Activated T-cell treated with anti-CD3 and anti-CD28 coated beads, Interleukin-2, amount 50 U/mL, for 24 hours (primary cell): ENCODE measurements around the gene CDKN2AIPNL.

Experiments used
- DNase-seq: peaks from one replicate; pipeline ENCODE4 v3.0.0-alpha.2; 2020
- H3K27ac Mint-ChIP-seq: 2 replicates; pipeline ENCODE4 v1.8.0; 2020; ENCODE audit warnings: mild to moderate bottlenecking, mixed read lengths
- H3K27me3 Mint-ChIP-seq: 2 replicates; pipeline ENCODE4 v1.8.0; 2020; ENCODE audit warnings: mixed read lengths
- H3K36me3 Mint-ChIP-seq: 2 replicates; pipeline ENCODE4 v1.8.0; 2020; ENCODE audit warnings: low read depth, mixed read lengths
- H3K4me1 Mint-ChIP-seq: 2 replicates; pipeline ENCODE4 v1.8.0; 2020; ENCODE audit warnings: low read depth, mixed read lengths
- H3K4me3 Mint-ChIP-seq: 2 replicates; pipeline ENCODE4 v1.8.0; 2020; ENCODE audit warnings: mild to moderate bottlenecking, moderate library complexity, mixed read lengths
- H3K9me3 Mint-ChIP-seq: 2 replicates; pipeline ENCODE4 v1.8.0; 2020; ENCODE audit warnings: mixed read lengths

Gene CDKN2AIPNL

GRCh38 chr5:134355681-134356080 lies 56.0 kb downstream of the CDKN2AIPNL start:
- peaks cover 2% of the 10 kb centered on the region for H3K36me3 Mint-ChIP-seq

More at GRCh38 chr5:134355681-134356080, 56.0 kb downstream of the CDKN2AIPNL start:
- no peaks in the 10 kb centered on the region for H3K27me3 Mint-ChIP-seq
- no peak overlapping the region for H3K4me3 Mint-ChIP-seq
- H3K4me1 Mint-ChIP-seq, result no peaks in the 10 kb centered on the region
- DNase-seq, result no peak
- H3K27ac Mint-ChIP-seq, result no peak overlapping the region
- H3K9me3 Mint-ChIP-seq, result no peaks in the 10 kb centered on the region
